ENCODE data around the gene WBP1. TPM values are rescaled to one million over a fixed set of nuclear protein-coding genes. Genes with fewer than 3 reads are reported as not detected.

Gene WBP1
- polyA plus RNA-seq, 1 experiment, result 56.0 TPM

- TF ChIP-seq, protein P1, sequence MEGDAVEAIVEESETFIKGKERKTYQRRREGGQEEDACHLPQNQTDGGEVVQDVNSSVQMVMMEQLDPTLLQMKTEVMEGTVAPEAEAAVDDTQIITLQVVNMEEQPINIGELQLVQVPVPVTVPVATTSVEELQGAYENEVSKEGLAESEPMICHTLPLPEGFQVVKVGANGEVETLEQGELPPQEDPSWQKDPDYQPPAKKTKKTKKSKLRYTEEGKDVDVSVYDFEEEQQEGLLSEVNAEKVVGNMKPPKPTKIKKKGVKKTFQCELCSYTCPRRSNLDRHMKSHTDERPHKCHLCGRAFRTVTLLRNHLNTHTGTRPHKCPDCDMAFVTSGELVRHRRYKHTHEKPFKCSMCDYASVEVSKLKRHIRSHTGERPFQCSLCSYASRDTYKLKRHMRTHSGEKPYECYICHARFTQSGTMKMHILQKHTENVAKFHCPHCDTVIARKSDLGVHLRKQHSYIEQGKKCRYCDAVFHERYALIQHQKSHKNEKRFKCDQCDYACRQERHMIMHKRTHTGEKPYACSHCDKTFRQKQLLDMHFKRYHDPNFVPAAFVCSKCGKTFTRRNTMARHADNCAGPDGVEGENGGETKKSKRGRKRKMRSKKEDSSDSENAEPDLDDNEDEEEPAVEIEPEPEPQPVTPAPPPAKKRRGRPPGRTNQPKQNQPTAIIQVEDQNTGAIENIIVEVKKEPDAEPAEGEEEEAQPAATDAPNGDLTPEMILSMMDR (IDR thresholded peaks at IDR 0.05; ENCODE audit: low read depth, low read length), result no peak
- peaks cover 40% of the 10 kb centered on the region for H3K27me3 ChIP-seq (ENCODE audit: control insufficient read depth, insufficient read depth, low read length)
- H3K4me3 ChIP-seq (ENCODE audit: low read depth, low read length), result peak overlapping the region; percentile 48
- no peak overlapping the region for H3K27ac ChIP-seq (ENCODE audit: low read depth, low read length)
- CTCF ChIA-PET, result interaction anchor here (1.7 kb wide), 1 partner anchor 90 kb away, joined by 7 read pairs; no protein-coding TSS in a partner anchor
- POLR2A ChIA-PET, result interaction anchor here (1.1 kb wide), 1 partner anchor 31 kb away, joined by 4 read pairs; the partner anchor contains the start of genes AUP1 and HTRA2
- H3K9me3 ChIP-seq (ENCODE audit: control insufficient read depth, insufficient read depth, low read length), result no peaks in the 10 kb centered on the region; the same call in 1 of the 2 replicates
- DNase-seq (ENCODE audit: low read depth, low spot score), result no peak
Observed at GRCh38 chr2:74498500-74499266, 40.4 kb downstream of the WBP1 start.

DNA sequence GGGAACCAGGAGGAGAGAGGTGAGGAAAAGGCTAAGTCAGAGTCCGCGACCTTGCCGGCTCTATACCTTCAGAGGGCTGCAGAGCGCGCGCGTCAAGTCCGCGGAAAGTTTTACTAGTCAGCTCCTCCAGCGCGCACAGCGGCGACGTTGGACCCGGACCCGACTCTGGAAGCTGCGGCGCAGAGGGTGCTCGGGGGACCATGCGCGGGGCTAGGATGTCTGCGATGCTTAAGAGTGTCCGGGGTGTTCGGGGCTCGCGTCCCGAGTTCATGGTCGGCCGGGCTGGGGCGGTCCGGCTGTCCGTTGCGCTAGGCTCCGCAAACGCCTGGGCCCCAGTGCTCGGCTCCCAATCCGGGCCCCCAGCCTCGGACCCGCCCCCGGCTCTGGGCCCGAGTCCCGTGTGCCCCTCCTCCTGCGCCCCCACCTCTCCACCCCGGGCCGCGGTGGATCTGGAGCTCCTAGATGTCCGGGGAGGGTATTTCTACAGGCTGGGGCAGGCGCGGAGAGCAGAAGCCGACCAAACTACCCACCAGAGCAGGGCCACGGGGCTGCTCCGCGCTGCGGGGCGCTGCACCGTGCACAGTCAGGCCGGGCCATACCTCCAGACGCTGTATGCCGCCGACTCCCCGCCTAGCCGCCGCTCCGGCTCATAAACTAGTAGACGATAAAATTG is 41.2 kb downstream of the WBP1 start, which contains the start of gene LBX2:
TSS of gene LBX2 (minus strand) at position 337 of the 673 bp plus-strand sequence. CDS start at position 271, 66 bp downstream.
- Histone ChIP-seq H3K4me3 (ENCODE audit: low read depth, low read length) (peak within 1 kb of the TSS; percentile 48), H3K27ac (ENCODE audit: low read depth, low read length) (no peak within 1 kb of the TSS), H3K27me3 (ENCODE audit: control insufficient read depth, insufficient read depth, low read length) (peaks cover 40% of the 10 kb centered on the region), H3K9me3 (ENCODE audit: control insufficient read depth, insufficient read depth, low read length) (no peaks in the 10 kb centered on the region; the same call in 1 of the 2 replicates)
- no peak for DNase-seq (ENCODE audit: low read depth, low spot score)
- POLR2A ChIA-PET, result interaction anchor here (1.1 kb wide), 1 partner anchor 30 kb away, joined by 4 read pairs; the partner anchor contains the start of genes AUP1 and HTRA2
- TF ChIP-seq, protein P1 (IDR thresholded peaks at IDR 0.05; ENCODE audit: low read depth, low read length), result no peak
- CTCF ChIA-PET, result interaction anchor here (1.7 kb wide), 1 partner anchor 89 kb away, joined by 7 read pairs; no protein-coding TSS in a partner anchor

DNA sequence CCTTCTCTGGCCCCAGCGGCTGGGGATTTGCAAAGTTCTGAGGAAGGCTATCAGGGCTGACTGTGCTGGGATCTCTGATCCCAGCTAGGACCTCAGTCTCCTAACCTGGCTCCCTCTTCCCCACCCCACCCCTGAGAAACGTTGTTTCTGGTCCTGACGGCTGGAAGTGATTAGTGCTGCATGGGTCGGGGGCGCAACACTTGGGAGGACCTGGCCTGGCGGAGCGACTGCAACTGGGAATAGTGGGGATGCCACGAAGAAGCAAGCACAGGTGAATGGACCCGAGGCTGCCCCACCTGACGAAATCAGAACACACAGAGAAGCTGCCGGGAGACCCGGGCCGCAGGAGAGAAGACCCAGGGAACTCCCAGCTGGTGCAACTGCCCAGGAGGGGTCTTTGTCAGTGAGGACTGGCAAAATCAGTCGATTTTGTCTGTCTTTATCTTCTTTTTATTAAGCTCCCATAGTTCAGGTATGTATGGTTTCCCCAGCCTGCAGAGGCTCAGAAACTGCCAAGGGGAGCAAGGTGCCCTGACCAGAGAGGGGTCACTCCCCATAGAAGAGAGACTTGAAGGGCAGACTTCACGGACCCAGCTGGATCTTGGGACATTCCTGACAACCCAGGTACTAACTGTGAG is 41.8 kb downstream of the WBP1 start:
- TF ChIP-seq, protein P1 (IDR thresholded peaks at IDR 0.05; ENCODE audit: low read depth, low read length), result no peak
- POLR2A ChIA-PET, result no interaction called here
- Histone ChIP-seq H3K4me3 (ENCODE audit: low read depth, low read length) (no peak overlapping the region), H3K9me3 (ENCODE audit: control insufficient read depth, insufficient read depth, low read length) (no peaks in the 10 kb centered on the region; the same call in 1 of the 2 replicates), H3K27me3 (ENCODE audit: control insufficient read depth, insufficient read depth, low read length) (peaks cover 40% of the 10 kb centered on the region), H3K27ac (ENCODE audit: low read depth, low read length) (no peak overlapping the region)
- CTCF ChIA-PET, result interaction anchor here (1.5 to 1.7 kb wide), 2 partner anchors 77 to 89 kb away, joined by 5 to 7 read pairs; no protein-coding TSS in a partner anchor
- no peak for DNase-seq (ENCODE audit: low read depth, low spot score)

- Histone ChIP-seq H3K27me3 (ENCODE audit: control insufficient read depth, insufficient read depth, low read length) (peaks cover 40% of the 10 kb centered on the region), H3K4me3 (ENCODE audit: low read depth, low read length) (no peak overlapping the region), H3K9me3 (ENCODE audit: control insufficient read depth, insufficient read depth, low read length) (no peaks in the 10 kb centered on the region; the same call in 1 of the 2 replicates), H3K27ac (ENCODE audit: low read depth, low read length) (no peak overlapping the region)
- POLR2A ChIA-PET, result no interaction called here
- TF ChIP-seq, protein P1 (IDR thresholded peaks at IDR 0.05; ENCODE audit: low read depth, low read length), result no peak
- CTCF ChIA-PET, result interaction anchor here (1.5 to 1.7 kb wide), 2 partner anchors 77 to 88 kb away, joined by 5 to 7 read pairs; no protein-coding TSS in a partner anchor
- DNase-seq (ENCODE audit: low read depth, low spot score), result no peak
Observed at GRCh38 chr2:74500578-74500946, 42.3 kb downstream of the WBP1 start.
